ENCODE results near the gene KLK2.
"Not testable (repeated sequence)": the region's sequence is repeated elsewhere in the genome, so short reads cannot be mapped to it uniquely, and the experiment has no call there.

The KLK2 gene

GRCh38 chr19:50896089-50896590, 22.9 kb downstream of the KLK2 start:
- not testable (repeated sequence) for DNase-seq

GRCh38 chr19:50896591-50897190, 23.5 kb downstream of the KLK2 start:
- no peak for DNase-seq

GRCh38 chr19:50897191-50897607, 24.0 kb downstream of the KLK2 start:
- DNase-seq = no peak

- DNase-seq = no peak
These were observed 24.4 kb downstream of the KLK2 start for GRCh38 chr19:50897612-50898011.

- DNase-seq = no peak
These were observed 24.8 kb downstream of the KLK2 start for GRCh38 chr19:50898018-50898417.

GRCh38 chr19:50899569-50899968, 26.3 kb downstream of the KLK2 start:
- DNase-seq = no peak

- no peak for DNase-seq
These were observed 29.4 kb downstream of the KLK2 start for GRCh38 chr19:50902640-50903039.

GRCh38 chr19:50906217-50906616, 33.0 kb downstream of the KLK2 start:
- peak; percentile 27 for DNase-seq

- no peak for DNase-seq
These were observed 35.1 kb downstream of the KLK2 start for GRCh38 chr19:50908336-50908735.

- DNase-seq = peak; percentile 13
These were observed 36.2 kb downstream of the KLK2 start for GRCh38 chr19:50909240-50910070.

- no peak for DNase-seq
These were observed 37.5 kb downstream of the KLK2 start for GRCh38 chr19:50910722-50911121.

- no peak for DNase-seq
These were observed 38.2 kb downstream of the KLK2 start, which contains the start of gene KLK4 for GRCh38 chr19:50911206-50912101. KLK4 (minus strand) TSS chr19:50911395; CDS start chr19:50910738, 657 bp downstream.

GRCh38 chr19:50912102-50912599, 38.9 kb downstream of the KLK2 start:
- no peak for DNase-seq

GRCh38 chr19:50912727-50913716, 39.8 kb downstream of the KLK2 start:
- no peak for DNase-seq

- DNase-seq = no peak
These were observed 42.8 kb downstream of the KLK2 start for GRCh38 chr19:50916069-50916468.

GRCh38 chr19:50921426-50922316, 48.4 kb downstream of the KLK2 start:
- no peak for DNase-seq

GRCh38 chr19:50922317-50922853, 49.1 kb downstream of the KLK2 start:
- peak; percentile 79 for DNase-seq

- no peak for DNase-seq
These were observed 51.3 kb downstream of the KLK2 start for GRCh38 chr19:50924586-50924985.

- DNase-seq = no peak
These were observed 52.5 kb downstream of the KLK2 start for GRCh38 chr19:50925734-50926133.

GRCh38 chr19:50926144-50926543, 52.9 kb downstream of the KLK2 start:
- DNase-seq = no peak

Measured in CD4-positive, alpha-beta T cell treated with Interleukin-17A for 4 hours (primary cell).